ENCODE results near the gene KCTD11.

GRCh38 chr17:7328840-7329373, 23.1 kb upstream of the KCTD11 start, which contains the start of gene NEURL4:
- TF ChIP-seq SPEN (CRISPR knock-in tag; IDR thresholded peaks at IDR 0.05; ENCODE audit: low read depth) (no peak), CTCF (CRISPR knock-in tag; IDR thresholded peaks at IDR 0.05) (0 out of 2 replicates have a peak, but pooled peaks have one; percentile 6), RBM22 (optimal IDR thresholded peaks at IDR 0.05; ENCODE audit: low read length) (no peak), ZNF639 (CRISPR knock-in tag; conservative IDR thresholded peaks at IDR 0.05) (no peak), STAT6 (CRISPR knock-in tag; IDR thresholded peaks at IDR 0.05; ENCODE audit: borderline replicate concordance) (no peak), PRPF4 (IDR thresholded peaks at IDR 0.05; ENCODE audit: low read depth, low read length, poor library complexity, severe bottlenecking) (no peak), ELF4 (CRISPR knock-in tag; IDR thresholded peaks at IDR 0.05; ENCODE audit: borderline replicate concordance) (no peak), E2F1 (CRISPR knock-in tag; IDR thresholded peaks at IDR 0.05) (no peak), TEF (CRISPR knock-in tag; IDR thresholded peaks at IDR 0.05) (no peak), NCOA2 (CRISPR knock-in tag; IDR thresholded peaks at IDR 0.05) (no peak)
